ENCODE results near the gene LRP3.

The LRP3 gene

GRCh38 chr19:33249740-33250366, 55.7 kb downstream of the LRP3 start:
- TF ChIP-seq CTCF (conservative IDR thresholded peaks at IDR 0.05; ENCODE audit: low read depth, low read length): no peak
- H3K4me3 ChIP-seq (ENCODE audit: low read depth, low read length): no peak overlapping the region
- no peak for DNase-seq (ENCODE audit: low read depth)

GRCh38 chr19:33250500-33250899, 56.4 kb downstream of the LRP3 start:
- no peak for TF ChIP-seq CTCF (conservative IDR thresholded peaks at IDR 0.05; ENCODE audit: low read depth, low read length)
- no peak for DNase-seq (ENCODE audit: low read depth)

GRCh38 chr19:33251076-33251475, 56.9 kb downstream of the LRP3 start:
- DNase-seq (ENCODE audit: low read depth): no peak
- no peak for TF ChIP-seq CTCF (conservative IDR thresholded peaks at IDR 0.05; ENCODE audit: low read depth, low read length)

More at GRCh38 chr19:33250500-33250899, 56.4 kb downstream of the LRP3 start:
- H3K4me3 ChIP-seq (ENCODE audit: low read depth, low read length): no peak overlapping the region

GRCh38 chr19:33251526-33252090, 57.5 kb downstream of the LRP3 start:
- DNase-seq (ENCODE audit: low read depth): no peak
- no peak overlapping the region for H3K4me3 ChIP-seq (ENCODE audit: low read depth, low read length)
- no peak for TF ChIP-seq CTCF (conservative IDR thresholded peaks at IDR 0.05; ENCODE audit: low read depth, low read length)

More at GRCh38 chr19:33251076-33251475, 56.9 kb downstream of the LRP3 start:
- no peak overlapping the region for H3K4me3 ChIP-seq (ENCODE audit: low read depth, low read length)

- TF ChIP-seq CTCF (conservative IDR thresholded peaks at IDR 0.05; ENCODE audit: low read depth, low read length): no peak
- no peak overlapping the region for H3K4me3 ChIP-seq (ENCODE audit: low read depth, low read length)
- no peak for DNase-seq (ENCODE audit: low read depth)
These were observed 58.4 kb downstream of the LRP3 start for GRCh38 chr19:33252418-33252962.

GRCh38 chr19:33252971-33253370, 58.8 kb downstream of the LRP3 start:
- DNase-seq (ENCODE audit: low read depth): no peak
- TF ChIP-seq CTCF (conservative IDR thresholded peaks at IDR 0.05; ENCODE audit: low read depth, low read length): no peak
- no peak overlapping the region for H3K4me3 ChIP-seq (ENCODE audit: low read depth, low read length)

Measured in choroid plexus epithelial cell (primary cell).